Nephron progenitor cell (in vitro differentiated cells): ENCODE data around the gene ART5.
A peak's percentile ranks its signal among the peaks of the same experiment; 100 is the strongest.
"Not testable (repeated sequence)": the region's sequence is repeated elsewhere in the genome, so short reads cannot be mapped to it uniquely, and the experiment has no call there.

ENCODE experiments used
- DNase-seq: peaks from one replicate; pipeline ENCODE4 v3.0.0; 2021
- H3K27ac Mint-ChIP-seq: 2 replicates; pipeline ENCODE4 v1.8.0; 2021; ENCODE audit warnings: mild to moderate bottlenecking, moderate library complexity, mixed read lengths
- H3K27me3 Mint-ChIP-seq: 2 replicates; pipeline ENCODE4 v1.8.0; 2021; ENCODE audit warnings: mild to moderate bottlenecking, low read depth, mixed read lengths; ENCODE audit not compliant: poor library complexity
- H3K36me3 Mint-ChIP-seq: 2 replicates; pipeline ENCODE4 v1.8.0; 2021; ENCODE audit warnings: low read depth, mixed read lengths
- H3K4me1 Mint-ChIP-seq: 2 replicates; pipeline ENCODE4 v1.8.0; 2021; ENCODE audit warnings: mixed read lengths
- H3K4me3 Mint-ChIP-seq: 2 replicates; pipeline ENCODE4 v1.8.0; 2021; ENCODE audit warnings: mild to moderate bottlenecking, moderate library complexity, mixed read lengths
- H3K9me3 Mint-ChIP-seq: 2 replicates; pipeline ENCODE4 v1.8.0; 2021; ENCODE audit warnings: mild to moderate bottlenecking, moderate library complexity, mixed read lengths
- TF ChIP-seq, protein P1 (sequence below): fragments of 200-600 bp; sonication (generic); IDR thresholded peaks from 2 replicates; pipeline ENCODE4 v1.5.0; 2021; ENCODE audit warnings: antibody characterized with exemption

Gene ART5

GRCh38 chr11:3610846-3611245 lies 30.9 kb downstream of the ART5 start:
- Mint-ChIP-seq H3K4me3 (no peak overlapping the region), H3K27me3 (peaks cover 6% of the 10 kb centered on the region), H3K27ac (no peak overlapping the region), H3K9me3 (peaks cover 4% of the 10 kb centered on the region), H3K36me3 (no peaks in the 10 kb centered on the region), H3K4me1 (peaks cover 16% of the 10 kb centered on the region)
- no peak for DNase-seq
- TF ChIP-seq, protein P1, sequence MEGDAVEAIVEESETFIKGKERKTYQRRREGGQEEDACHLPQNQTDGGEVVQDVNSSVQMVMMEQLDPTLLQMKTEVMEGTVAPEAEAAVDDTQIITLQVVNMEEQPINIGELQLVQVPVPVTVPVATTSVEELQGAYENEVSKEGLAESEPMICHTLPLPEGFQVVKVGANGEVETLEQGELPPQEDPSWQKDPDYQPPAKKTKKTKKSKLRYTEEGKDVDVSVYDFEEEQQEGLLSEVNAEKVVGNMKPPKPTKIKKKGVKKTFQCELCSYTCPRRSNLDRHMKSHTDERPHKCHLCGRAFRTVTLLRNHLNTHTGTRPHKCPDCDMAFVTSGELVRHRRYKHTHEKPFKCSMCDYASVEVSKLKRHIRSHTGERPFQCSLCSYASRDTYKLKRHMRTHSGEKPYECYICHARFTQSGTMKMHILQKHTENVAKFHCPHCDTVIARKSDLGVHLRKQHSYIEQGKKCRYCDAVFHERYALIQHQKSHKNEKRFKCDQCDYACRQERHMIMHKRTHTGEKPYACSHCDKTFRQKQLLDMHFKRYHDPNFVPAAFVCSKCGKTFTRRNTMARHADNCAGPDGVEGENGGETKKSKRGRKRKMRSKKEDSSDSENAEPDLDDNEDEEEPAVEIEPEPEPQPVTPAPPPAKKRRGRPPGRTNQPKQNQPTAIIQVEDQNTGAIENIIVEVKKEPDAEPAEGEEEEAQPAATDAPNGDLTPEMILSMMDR: no peak

DNA sequence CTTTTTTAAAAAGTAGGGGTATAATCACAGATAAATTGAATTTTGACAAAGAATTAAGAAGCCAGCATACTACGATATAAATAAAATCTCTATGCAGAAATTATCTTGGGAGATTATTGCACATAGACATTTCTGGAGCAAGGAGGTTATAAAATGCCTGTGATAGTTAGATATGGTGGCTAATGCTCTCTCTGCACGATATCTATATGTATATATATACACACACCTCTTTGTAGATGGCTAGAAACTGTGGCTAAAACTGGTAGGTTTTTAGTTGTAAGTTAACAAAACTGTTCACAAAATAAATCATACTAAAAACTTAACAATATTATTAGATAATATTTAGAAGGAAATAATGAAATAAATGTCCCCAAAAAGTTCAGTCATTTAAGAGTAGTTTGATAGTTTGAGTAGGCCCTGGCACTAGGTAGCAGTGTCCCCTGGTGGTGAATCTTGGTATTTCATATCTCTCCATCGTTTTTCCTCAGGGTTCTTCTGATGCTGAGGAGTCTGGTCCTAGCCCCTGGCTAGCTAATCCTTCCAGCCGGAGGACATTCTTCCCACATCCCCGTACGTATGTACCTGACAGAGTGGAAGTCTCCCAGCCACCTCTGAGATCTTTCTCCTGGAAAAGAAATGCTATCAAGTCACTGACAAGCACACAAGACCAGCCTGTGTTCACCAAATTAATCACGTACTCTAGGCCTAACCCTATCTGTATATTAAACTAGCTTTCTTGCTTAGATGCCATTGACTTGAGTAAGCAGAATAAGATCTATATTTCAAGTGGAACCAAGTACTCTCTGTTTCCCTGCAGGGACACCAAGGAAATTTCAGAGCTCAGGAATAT lies 32.2 kb downstream of the ART5 start:
- DNase-seq: peak; percentile 32
- H3K27ac Mint-ChIP-seq: no peak overlapping the region
- H3K4me1 Mint-ChIP-seq: peaks cover 13% of the 10 kb centered on the region
- H3K36me3 Mint-ChIP-seq: no peaks in the 10 kb centered on the region
- H3K9me3 Mint-ChIP-seq: peaks cover 4% of the 10 kb centered on the region
- peaks cover 6% of the 10 kb centered on the region for H3K27me3 Mint-ChIP-seq
- H3K4me3 Mint-ChIP-seq: no peak overlapping the region
- TF ChIP-seq, protein P1: peak; percentile 98

DNA sequence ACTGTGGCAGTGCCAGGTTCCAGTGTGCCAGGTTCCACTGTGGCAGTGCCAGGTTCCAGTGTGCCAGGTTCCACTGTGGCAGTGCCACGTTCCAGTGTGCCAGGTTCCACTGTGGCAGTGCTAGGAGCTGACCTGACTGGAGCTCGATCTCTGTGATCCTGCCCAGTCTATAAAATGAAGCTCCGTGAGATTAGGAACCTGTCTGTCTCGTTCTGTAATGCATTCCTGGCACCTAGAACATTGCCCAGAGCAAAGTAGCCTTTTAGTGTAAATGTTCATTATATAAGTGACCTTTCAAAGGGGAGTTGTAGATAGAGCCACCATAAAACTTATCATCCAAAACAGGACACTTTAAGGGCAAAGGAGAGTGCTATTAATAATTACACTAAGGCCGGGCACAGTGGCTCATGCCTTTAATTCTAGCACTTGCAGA lies 36.0 kb downstream of the ART5 start:
- TF ChIP-seq, protein P1: no peak
- no peaks in the 10 kb centered on the region for H3K27me3 Mint-ChIP-seq
- no peak overlapping the region for H3K4me3 Mint-ChIP-seq
- H3K4me1 Mint-ChIP-seq: peaks cover 12% of the 10 kb centered on the region
- no peaks in the 10 kb centered on the region for H3K36me3 Mint-ChIP-seq
- no peak overlapping the region for H3K27ac Mint-ChIP-seq
- no peak for DNase-seq
- H3K9me3 Mint-ChIP-seq: no peaks in the 10 kb centered on the region

DNA sequence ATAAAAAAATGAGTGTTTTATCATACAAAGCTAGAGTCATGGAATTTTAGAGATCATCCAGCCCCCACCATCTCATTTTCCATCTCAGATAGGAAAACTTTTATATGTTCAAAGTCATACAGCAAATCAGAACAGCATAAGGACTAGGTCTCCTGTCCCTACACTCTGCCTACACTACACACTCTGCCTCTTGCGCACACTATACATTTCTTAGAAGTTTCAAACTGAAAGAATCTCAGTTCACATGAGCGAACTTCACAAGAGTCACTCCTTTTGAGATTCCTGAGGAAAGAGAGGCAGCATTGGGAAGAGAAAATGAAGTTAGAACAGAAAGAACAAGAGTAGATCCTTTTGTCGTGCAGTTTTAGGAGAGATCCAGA lies 36.5 kb downstream of the ART5 start:
- TF ChIP-seq, protein P1: no peak
- Mint-ChIP-seq H3K27me3 (no peaks in the 10 kb centered on the region), H3K36me3 (no peaks in the 10 kb centered on the region), H3K9me3 (no peaks in the 10 kb centered on the region), H3K27ac (no peak overlapping the region), H3K4me3 (no peak overlapping the region), H3K4me1 (peaks cover 12% of the 10 kb centered on the region)
- DNase-seq: no peak

- no peak overlapping the region for H3K4me3 Mint-ChIP-seq
- H3K36me3 Mint-ChIP-seq: no peaks in the 10 kb centered on the region
- no peaks in the 10 kb centered on the region for H3K27me3 Mint-ChIP-seq
- TF ChIP-seq, protein P1: no peak
- peaks cover 12% of the 10 kb centered on the region for H3K4me1 Mint-ChIP-seq
- peak overlapping the region; percentile 48 for H3K27ac Mint-ChIP-seq
- H3K9me3 Mint-ChIP-seq: no peaks in the 10 kb centered on the region
- DNase-seq: no peak
These were observed 37.6 kb downstream of the ART5 start for GRCh38 chr11:3604167-3604566.

- not testable (repeated sequence) for DNase-seq, H3K4me1 Mint-ChIP-seq, H3K27me3 Mint-ChIP-seq, H3K9me3 Mint-ChIP-seq, H3K27ac Mint-ChIP-seq, H3K4me3 Mint-ChIP-seq, H3K36me3 Mint-ChIP-seq
These were observed 41.6 kb downstream of the ART5 start for GRCh38 chr11:3600201-3600600.

DNA sequence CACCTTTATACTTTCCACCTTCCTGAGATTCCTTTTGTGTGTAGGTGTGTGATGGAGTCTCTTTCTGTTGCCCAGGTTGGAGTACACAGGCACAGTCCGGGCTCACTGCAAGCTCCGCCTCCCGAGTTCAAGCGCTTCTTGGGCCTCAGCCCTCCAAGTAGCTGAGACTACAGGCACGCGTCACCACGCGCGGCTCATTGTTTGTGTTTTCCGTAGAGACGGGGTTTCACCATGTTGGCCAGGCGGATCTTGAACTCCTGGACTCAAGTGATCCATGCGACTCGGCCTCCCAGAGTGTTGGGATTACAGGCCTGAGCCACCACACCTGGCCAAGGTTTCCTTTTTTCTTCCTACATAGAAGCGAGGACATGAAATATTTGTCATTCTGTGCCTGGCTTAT lies 44.0 kb downstream of the ART5 start:
- H3K27me3 Mint-ChIP-seq, H3K27ac Mint-ChIP-seq, H3K4me3 Mint-ChIP-seq, DNase-seq, H3K9me3 Mint-ChIP-seq, H3K4me1 Mint-ChIP-seq, H3K36me3 Mint-ChIP-seq: not testable (repeated sequence)

GRCh38 chr11:3591326-3591725 lies 50.5 kb downstream of the ART5 start:
- H3K4me3 Mint-ChIP-seq, H3K4me1 Mint-ChIP-seq, H3K36me3 Mint-ChIP-seq, DNase-seq, H3K27ac Mint-ChIP-seq: not testable (repeated sequence)
- H3K9me3 Mint-ChIP-seq: peaks cover 12% of the 10 kb centered on the region
- peaks cover 14% of the 10 kb centered on the region for H3K27me3 Mint-ChIP-seq

DNA sequence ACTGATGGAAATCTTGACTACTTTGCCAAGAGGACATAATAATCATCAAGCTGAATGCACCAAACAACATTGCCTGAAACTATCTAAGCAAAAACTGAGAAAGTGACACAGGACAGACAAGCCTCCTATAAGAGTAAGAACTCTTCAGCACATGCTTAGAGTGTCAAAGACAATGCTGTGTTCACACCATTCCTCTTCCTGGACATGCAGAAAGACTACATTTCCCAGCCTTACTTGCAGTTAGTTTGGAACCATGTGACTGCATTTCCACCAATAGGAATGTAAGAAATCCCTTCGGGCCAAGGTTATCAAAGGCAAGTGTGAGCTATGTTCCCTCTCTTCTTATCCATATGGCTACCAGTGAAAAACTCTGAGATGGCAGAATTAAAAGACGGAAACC lies 51.6 kb downstream of the ART5 start:
- peaks cover 12% of the 10 kb centered on the region for H3K9me3 Mint-ChIP-seq
- DNase-seq, H3K4me3 Mint-ChIP-seq, H3K4me1 Mint-ChIP-seq, H3K36me3 Mint-ChIP-seq, H3K27ac Mint-ChIP-seq: not testable (repeated sequence)
- H3K27me3 Mint-ChIP-seq: peaks cover 25% of the 10 kb centered on the region

DNA sequence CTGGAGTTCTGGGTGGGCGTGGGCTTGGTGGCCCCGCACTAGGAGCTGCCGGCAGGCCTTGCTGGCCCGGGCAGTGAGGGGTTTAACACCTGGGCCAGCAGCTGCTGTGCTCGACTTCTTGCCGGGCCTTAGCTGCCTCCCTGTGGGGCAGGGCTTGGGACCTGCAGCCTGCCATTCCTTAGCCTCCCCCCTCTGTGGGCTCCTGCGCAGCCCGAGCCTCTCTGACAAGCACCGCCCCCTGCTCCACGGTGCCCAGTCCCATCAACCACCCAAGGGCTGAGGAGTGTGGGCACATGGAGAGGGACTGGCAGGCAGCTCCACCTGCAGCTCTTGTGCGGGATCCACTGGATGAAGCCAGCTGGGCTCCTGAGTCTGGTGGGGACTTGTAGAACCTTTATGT lies 53.0 kb downstream of the ART5 start:
- peaks cover 12% of the 10 kb centered on the region for H3K9me3 Mint-ChIP-seq
- H3K27ac Mint-ChIP-seq, H3K36me3 Mint-ChIP-seq, DNase-seq, H3K4me3 Mint-ChIP-seq: not testable (repeated sequence)
- peaks cover 35% of the 10 kb centered on the region for H3K27me3 Mint-ChIP-seq
- H3K4me1 Mint-ChIP-seq: peaks cover 13% of the 10 kb centered on the region
